Mucosa of descending colon (tissue), 3 donors: ENCODE measurements around the gene P2RX2. TPM values are rescaled to one million over a fixed set of nuclear protein-coding genes. Genes with fewer than 3 reads are reported as not detected.

Experiments used
- ATAC-seq: fragments of 200-7000 bp; cut with Tn5 transposase; one replicate; pipeline ENCODE4 v1.9.1; 2020; ENCODE audit warnings: mild to moderate bottlenecking, moderate library complexity
- DNase-seq, 3 donors: peaks; one replicate each; pipeline ENCODE4 v3.0.0-alpha.2; 2020
- H3K36me3 ChIP-seq: fragments of 200-600 bp; one replicate; pipeline ENCODE4 v1.8.0; 2021; ENCODE audit warnings: low read depth, mild to moderate bottlenecking
- H3K4me1 ChIP-seq: fragments of 200-600 bp; one replicate; pipeline ENCODE4 v1.8.0; 2021; ENCODE audit warnings: low read depth, mild to moderate bottlenecking
- H3K4me3 ChIP-seq: fragments of 200-600 bp; one replicate; pipeline ENCODE4 v1.8.0; 2021; ENCODE audit warnings: mild to moderate bottlenecking
- H3K9me3 ChIP-seq: fragments of 200-600 bp; one replicate; pipeline ENCODE4 v1.8.0; 2021; ENCODE audit warnings: mild to moderate bottlenecking
- intact Hi-C, 2 donors: fragments of 100-400 bp; cut with DNase I in 1 of 2; cut with micrococcal nuclease in 1 of 2; formaldehyde crosslinking; loops; one replicate each; pipeline versions ENCODE4 v1.11.0 to v1.11.1; 2022; cut with DNase I, micrococcal nuclease
- total RNA-seq, 3 donors: library from RNA; stranded (reverse); fragmentation: NEBNext Ultra II Directional in 2 of 3; extraction: Animal tissue kit (Norgen Biotek cat#: 25700) in 2 of 3; gene quantifications; one replicate each; pipeline versions ENCODE4 v1.2.1 to v1.2.4, GENCODE V29; 2021 to 2023
- TF ChIP-seq, protein P1 (sequence below): fragments of 200-600 bp; IDR thresholded peaks from one replicate; pipeline ENCODE4 v1.8.0; 2022; ENCODE audit warnings: antibody characterized with exemption, mild to moderate bottlenecking
- donor health status: DM: no; HTN: no; CAD: no; lungs with moderate emphysema.
- donor health status: DM: no; HTN: no; CAD: no.
- donor health status: DM: no; HTN: yes; CAD: no.

The P2RX2 gene
- total RNA-seq, 3 donors from 2014 or later: 0.19 to 1.4 (median 0.32) TPM

DNA sequence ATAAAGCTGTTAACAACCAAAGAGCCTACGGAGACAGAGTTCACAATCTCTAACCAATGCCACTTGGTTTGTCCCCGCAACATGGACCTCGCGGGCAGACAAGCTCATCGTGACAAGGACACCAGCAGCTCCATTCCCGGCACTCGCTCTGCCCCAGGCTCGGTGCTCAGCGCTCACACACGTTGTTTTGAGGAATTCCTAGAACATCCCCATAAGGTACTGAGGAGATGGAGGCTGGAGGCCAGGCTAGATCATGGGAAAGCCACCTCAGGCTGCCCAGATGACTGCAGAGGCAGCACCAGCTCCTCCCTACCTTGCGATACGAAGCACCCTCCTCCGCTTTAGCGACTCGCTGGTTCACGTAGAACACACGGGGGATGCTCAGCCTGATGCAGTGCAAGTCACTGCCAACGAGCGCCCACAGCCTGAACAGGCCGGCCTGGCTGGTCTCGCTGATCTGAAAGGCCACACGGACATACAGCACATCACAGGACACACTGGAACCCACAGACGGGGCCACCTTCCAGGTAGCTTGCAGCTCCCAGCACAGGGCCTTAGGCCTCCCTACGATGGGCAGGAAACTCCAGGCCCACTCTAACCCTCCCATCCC lies 30.1 kb downstream of the P2RX2 start:
- TF ChIP-seq, protein P1, sequence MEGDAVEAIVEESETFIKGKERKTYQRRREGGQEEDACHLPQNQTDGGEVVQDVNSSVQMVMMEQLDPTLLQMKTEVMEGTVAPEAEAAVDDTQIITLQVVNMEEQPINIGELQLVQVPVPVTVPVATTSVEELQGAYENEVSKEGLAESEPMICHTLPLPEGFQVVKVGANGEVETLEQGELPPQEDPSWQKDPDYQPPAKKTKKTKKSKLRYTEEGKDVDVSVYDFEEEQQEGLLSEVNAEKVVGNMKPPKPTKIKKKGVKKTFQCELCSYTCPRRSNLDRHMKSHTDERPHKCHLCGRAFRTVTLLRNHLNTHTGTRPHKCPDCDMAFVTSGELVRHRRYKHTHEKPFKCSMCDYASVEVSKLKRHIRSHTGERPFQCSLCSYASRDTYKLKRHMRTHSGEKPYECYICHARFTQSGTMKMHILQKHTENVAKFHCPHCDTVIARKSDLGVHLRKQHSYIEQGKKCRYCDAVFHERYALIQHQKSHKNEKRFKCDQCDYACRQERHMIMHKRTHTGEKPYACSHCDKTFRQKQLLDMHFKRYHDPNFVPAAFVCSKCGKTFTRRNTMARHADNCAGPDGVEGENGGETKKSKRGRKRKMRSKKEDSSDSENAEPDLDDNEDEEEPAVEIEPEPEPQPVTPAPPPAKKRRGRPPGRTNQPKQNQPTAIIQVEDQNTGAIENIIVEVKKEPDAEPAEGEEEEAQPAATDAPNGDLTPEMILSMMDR: no peak
- ATAC-seq: no peak
- intact Hi-C loops: no loop called here
- Histone ChIP-seq H3K36me3 (no peaks in the 10 kb centered on the region), H3K9me3 (no peaks in the 10 kb centered on the region), H3K4me1 (no peaks in the 10 kb centered on the region), H3K4me3 (no peak overlapping the region)
- DNase-seq: no peak

DNA sequence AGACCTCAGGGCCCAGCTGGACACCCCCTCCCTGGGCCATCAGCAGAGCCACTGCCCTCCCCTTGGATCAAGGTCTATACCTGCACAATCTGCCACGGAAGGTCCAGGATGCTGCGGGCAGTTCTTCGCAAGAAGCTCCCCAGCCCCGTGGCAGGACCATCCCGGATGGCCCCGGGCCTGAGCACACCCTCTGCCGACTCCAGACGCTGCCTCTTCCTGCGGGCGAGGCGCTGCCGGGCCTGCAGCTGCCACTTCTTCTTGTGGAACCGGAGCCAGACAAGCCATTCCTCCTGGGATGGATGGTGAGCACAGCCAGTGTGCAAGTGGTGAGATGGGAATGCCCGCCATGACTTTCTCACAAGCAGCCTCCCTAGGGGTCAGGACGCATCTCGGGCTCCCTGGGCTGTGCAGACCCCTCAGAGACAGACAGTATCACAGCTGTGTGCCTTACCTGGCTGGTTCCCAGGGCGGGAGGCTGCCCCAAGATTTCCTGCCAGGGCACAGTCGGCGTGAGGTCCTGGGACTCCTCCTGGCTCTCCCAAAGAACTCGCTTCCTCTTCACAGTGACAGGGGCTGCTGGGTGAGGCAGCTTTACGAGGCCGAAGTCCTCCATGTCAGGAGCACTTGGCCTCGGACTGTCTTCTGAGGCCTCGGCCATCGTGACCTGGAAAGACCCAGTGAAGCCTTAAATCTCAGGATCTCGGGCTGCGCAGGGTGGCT lies 30.8 kb downstream of the P2RX2 start:
- no peaks in the 10 kb centered on the region for H3K9me3 ChIP-seq
- no peak overlapping the region for H3K4me3 ChIP-seq
- no peaks in the 10 kb centered on the region for H3K36me3 ChIP-seq
- DNase-seq (peak in 2 of 3 donors; percentile 59 to 71), ATAC-seq (peak; percentile 97)
- intact Hi-C loops: no loop called here
- no peaks in the 10 kb centered on the region for H3K4me1 ChIP-seq
- TF ChIP-seq, protein P1: no peak

DNA sequence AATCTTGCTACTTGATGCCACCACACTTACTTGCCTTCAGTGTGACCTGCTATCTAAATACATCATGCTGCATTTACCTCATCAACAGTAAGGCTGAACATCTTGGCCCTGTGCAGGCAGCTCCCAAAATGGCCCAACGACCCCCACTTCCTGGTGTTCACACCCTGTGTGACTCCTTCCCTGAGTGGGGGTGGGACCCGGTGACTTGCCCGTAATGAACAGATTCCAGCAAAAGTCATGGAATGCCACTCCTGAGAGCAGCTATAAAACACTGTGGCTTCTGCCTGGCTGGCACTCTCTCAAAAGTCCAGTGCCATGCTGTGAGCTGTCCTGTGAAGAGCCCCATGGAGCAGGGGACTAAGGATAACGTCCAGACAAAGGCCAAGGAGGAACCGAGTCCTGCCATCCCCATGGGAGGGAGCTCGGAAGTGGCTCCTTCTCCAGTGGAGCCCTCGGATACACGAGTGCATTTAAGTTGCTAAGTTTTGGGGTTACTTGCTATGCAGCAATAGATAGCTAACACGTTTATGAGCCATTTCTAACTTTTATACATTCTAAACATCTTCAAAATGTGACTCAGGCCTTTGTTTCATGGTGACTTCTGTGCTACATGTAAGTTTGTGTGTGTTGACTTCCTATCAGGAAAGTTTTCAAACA lies 33.0 kb downstream of the P2RX2 start:
- ATAC-seq: no peak
- TF ChIP-seq, protein P1: no peak
- no peaks in the 10 kb centered on the region for H3K4me1 ChIP-seq

DNA sequence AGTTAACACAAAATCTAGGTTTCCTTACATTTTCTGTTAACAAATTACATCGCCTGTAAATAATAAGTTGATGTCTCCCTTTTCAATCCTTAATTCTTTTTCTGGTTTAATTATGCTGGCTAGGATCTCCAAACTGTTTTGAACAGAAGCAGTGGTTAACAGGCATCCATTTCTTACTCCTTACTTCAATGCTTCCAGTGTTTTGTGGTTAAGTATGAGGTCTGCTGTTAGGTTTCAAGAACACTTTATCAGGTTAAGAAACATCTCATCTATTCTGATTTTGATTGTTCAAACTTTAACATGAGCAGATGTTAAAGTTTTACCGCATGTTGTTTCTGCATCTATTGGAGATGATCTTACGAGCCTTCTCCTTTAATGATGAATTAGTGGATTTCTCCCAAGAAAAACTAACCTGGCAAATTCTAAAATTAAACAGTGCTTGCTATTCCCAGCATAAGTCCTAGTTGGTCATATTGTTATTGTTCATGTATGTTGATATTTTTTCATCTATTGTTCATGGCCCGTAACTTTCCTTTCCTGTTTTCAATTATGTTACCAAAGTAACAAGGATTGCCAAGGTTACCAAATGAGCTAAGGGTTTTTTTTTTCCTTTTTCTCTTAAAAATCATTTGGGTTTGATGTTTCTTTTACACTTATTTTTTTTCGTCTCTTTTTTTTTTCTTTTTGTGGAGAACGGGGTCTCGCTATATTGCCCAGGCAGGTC lies 35.2 kb downstream of the P2RX2 start:
- Histone ChIP-seq H3K36me3 (peaks cover 5% of the 10 kb centered on the region), H3K9me3 (no peaks in the 10 kb centered on the region), H3K4me1 (no peaks in the 10 kb centered on the region), H3K4me3 (no peak overlapping the region)
- TF ChIP-seq, protein P1: no peak
- no peak for DNase-seq
- no peak for ATAC-seq
- intact Hi-C loops: no loop called here

More for the DNA sequence above, 33.0 kb downstream of the P2RX2 start:
- Histone ChIP-seq H3K4me3 (no peak overlapping the region), H3K36me3 (no peaks in the 10 kb centered on the region), H3K9me3 (no peaks in the 10 kb centered on the region)
- intact Hi-C loops: no loop called here
- DNase-seq: no peak

DNA sequence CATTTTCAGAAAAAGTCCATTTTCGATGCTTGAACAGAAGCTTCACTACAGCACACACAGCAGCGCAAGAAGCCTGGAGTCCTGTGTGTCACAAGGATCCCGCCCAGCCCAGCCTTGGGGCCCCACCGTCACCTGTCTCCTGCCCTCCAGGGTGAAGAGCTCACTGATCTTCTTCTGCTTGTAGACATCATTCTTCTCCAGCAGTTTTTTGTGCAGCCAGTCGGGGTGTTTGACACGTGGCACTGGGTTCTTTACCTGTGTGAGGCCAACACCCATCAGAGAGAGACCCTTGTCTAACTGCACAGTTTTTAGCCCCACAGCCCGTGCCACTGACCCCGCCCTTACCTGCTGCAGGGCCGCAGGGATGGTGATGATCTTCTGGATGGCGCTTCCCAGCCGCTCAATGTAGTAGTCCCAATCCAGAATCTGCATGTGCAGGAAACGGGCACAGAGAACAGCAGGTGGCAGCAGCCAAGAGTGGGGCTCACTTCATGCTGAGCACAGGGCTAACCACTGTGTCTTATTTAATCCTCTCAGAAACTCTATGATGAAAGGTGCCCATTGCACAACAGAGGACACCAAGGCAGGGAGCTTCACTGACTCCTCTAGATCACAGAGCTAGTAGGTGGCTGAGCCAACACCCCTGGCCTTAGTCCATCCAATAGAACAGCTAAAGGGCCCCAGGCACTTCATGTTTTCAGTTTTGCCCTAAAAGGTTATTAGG lies 38.6 kb downstream of the P2RX2 start:
- TF ChIP-seq, protein P1: no peak
- Histone ChIP-seq H3K36me3 (peaks cover 5% of the 10 kb centered on the region), H3K4me3 (no peak overlapping the region), H3K9me3 (no peaks in the 10 kb centered on the region), H3K4me1 (no peaks in the 10 kb centered on the region)
- ATAC-seq (no peak), DNase-seq (no peak)
- intact Hi-C loops: no loop called here
